CD4-positive, alpha-beta T cell treated with Interleukin-15 for 4 hours (primary cell): ENCODE measurements around the gene HELT.
"Not testable (repeated sequence)": the region's sequence is repeated elsewhere in the genome, so short reads cannot be mapped to it uniquely, and the experiment has no call there.

Source experiments
- DNase-seq: peaks from one replicate; pipeline ENCODE4 v3.0.0-alpha.2; 2020; ENCODE audit warnings: low spot score

The HELT gene

DNA sequence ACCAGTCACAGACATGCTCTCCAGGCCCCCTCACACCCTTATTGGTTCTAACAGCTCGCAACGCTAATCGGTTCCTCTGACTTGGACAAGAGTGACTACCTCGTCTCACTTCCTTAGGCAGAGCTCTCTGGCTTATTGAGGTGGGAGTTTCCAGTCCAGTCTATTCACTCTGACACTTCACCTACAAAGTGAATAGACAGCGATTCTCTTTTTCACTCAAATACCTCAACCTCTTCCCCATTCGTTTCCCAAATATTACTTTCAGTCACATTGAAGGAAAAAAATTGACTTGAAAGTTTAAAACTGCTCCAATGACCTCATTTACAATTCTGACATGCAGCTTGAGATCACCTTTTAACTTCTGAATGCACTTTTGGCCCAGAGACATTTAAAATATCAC lies 17.7 kb downstream of the HELT start:
- DNase-seq, result no peak

DNA sequence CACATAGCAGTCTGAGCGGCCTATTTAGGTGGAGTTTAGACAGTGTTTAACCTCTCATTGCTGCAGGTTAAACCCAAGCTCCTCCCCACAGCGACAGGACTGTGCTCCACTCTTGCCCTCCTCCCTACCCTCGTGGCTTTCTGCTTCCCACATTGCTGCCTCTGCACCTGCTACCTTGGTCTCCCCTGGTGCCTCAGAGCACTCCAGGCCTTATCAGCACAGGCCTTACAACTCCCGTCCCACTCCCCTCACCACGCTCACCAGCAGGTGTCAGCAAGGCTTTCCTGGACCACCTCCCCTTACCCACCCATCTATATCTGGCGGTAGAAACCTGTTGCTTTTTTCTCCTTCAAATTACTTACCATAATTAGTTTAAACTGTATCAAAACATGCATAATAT lies 18.6 kb downstream of the HELT start:
- DNase-seq, result no peak

DNA sequence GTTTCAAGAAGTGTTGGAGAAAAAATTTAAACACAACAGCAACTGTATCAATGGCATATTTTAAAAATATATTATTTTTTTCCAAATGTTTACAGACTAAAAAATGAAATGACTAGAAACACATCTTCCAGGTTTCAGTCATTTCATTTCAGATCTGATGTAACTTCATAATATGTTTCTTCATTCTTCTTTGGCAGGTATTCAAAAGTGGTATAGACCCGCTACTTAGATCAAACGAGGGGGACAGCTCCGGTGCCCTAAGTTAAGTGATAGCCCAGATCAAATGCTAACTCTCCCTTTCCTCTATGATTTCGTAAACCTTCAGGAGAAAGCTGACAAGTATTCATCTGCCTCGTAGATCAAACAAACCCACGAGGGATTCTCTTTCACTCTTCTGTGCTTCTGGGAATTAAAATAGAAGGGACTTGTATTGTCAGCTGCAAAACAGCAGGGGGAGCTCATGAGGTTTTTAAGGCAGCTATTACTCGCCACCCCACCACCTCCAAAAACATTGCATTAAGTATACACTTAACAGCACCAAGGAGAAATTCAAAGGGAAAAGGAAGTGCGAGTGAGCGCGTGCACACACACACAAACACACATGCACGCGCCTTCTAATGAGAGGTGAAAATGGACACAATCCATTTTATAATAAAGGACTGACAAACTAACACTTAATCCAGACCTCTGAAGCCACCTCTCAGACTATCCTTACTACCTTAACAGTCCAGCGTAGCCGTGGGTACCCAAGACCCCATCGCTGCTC lies 21.4 kb downstream of the HELT start:
- DNase-seq, result peak; percentile 57

DNA sequence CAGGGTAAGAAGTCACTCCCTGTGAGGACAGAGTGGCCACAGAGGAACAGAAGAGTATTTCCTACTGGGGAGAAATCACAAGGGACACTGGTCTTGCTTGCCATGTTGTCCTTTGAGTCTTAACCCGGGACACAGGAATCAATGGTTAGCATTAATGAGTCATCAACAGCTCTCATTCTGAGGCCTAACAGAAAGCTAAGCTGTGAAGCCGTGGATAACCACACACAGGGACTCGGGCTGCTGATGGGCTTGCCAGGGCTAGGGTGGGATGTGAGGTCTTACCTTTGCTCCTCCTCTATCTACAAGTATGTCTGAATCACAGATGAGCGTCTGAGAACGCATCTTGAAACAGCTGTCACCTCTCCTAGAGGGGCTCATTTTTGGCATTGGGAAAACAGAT lies 22.2 kb downstream of the HELT start:
- no peak for DNase-seq

DNA sequence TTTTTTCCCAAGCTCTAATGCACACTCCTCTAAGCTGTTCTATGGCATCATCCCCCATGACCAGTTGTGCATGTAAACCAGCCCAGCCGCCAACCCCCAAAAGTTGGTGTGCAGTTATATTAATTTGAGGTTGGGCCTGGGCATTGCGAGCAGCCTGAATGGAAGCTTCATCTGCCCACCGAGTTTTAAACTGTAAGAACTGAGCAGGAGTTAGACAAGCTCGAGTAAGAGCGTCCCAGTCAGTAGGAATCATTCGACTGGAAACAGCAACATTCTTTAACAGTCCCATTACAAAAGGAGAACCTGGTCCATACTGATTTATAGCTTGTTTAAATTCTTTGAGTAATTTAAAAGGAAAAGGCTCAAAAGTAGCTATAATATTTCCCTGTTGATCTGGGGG lies 32.0 kb downstream of the HELT start:
- not testable (repeated sequence) for DNase-seq

DNA sequence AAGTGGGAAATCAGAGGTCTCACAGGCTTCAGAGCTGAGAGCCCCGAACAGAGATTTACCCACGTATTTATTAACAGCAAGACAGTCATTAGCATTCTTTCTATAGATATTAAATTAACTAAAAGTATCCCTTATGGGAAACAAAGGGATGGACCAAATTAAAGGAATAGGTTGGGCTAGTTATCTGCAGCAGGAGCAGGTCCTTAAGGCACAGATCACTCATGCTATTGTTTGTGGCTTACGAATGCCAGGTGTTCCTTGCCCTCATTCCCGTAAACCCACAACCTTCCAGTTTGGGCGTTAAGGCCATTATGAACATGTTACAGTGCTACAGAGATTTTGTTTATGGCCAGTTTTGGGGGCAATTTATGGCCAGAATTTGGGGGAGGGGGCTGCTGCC lies 33.0 kb downstream of the HELT start:
- DNase-seq, result not testable (repeated sequence)

DNA sequence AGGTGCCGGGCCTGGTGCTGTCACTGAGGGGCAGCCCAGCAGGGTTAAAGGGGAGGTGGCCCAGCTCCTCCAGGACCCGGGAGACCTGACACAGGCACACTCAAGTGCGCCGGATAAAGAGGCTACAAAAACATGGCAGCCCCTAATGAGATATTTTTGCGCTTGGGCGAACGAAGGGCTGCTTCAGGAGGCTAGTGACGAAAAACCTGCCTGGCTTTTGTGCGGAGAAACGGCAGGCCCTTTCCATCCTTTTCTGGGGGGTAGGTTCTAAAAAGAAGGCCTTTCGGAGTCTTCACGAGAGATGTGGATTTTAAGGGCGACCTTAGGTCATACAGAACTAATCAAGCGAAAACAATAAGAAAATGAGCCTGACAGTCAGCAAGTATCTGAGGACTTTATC lies 35.5 kb downstream of the HELT start:
- no peak for DNase-seq

DNA sequence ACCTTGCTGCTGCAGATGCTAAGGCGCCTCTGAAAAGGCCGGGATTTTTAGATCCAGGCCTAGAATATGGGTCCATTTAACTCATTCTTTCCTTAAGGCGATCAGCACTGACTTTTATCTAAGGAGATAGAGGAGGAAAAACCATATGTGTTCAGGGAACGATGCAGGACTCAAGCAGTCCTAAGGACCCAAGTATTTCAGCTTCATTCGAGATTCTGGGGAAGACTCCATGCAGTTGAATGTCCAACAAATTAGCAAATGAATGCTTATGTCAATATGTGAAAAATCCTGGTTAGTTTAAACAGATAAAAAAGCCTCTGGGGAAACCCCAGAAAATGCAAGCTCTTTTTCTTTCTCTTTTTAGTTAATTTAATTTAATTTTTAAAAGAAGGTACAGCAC lies 36.0 kb downstream of the HELT start:
- no peak for DNase-seq

DNA sequence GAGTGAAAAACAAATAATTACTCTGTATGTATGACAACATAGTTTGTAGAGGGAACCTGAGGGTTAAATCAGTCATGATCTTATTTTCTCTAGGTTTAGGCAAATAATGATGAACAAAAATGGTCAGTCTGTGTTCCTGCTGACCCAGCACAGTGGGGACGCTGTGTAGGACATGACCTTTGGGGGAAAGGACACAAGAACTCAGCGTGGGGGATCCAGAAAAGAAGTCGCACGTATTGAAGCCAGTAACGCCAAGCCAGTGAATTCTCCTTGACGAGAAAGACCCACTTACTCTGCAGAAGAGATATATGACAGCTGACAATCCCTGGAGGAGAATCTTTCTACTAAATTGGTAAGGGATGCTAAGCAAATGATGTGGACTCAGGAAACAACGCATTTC lies 36.6 kb downstream of the HELT start:
- no peak for DNase-seq

DNA sequence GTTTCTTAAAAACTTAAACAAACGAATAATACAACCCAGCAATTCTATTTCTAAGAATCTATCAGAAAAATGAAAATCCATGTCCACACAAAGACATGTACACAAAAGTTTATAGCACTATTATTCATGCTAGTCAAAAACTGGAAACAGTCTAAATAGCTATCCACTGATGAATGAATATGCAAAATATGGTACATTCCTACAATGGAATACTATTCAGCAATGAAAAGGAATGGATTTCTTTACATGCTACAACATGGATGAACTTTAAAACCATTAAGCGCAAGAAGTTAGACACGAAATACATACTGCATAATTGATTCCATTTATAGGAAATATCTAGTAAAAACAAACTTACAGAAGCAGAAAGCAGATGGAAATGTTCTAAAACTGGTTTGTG lies 43.3 kb downstream of the HELT start:
- DNase-seq, result no peak

DNA sequence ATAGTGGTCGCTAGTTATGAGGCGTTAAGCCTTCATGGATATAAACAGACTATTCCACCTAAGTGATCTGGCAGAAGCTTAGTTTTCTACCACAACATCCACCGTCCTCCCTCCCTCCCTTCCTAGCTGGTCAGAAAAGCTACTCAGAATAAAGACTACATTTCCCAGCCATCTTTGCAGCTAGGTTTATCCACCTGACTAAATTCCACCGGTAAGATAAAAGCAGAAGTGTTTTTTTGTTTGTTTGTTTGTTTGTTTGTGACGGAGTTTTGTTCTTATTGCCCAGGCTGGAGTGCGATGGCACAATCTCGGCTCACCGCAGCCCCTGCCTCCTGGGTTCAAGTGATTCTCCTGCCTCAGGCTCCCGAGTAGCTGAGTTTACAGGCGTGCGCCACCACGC lies 44.3 kb downstream of the HELT start:
- no peak for DNase-seq

DNA sequence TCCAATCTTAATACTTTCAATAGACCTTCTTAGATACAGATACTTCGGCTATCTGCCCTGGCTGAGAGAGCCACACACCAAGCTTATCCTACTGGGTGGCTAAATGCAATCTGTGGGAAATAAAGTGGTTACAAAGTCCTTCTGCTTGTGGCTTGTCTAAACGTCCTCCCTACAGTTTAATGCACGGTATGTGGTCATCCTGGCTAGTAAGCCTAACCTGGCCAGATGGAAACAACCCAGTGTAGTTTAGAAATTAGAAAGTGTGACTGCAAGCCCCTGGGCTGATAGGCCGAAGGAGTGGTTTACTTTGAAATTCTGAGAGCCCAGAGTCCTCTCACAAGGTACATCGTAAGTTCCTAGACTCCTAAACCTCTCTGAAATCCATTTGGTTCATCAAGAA lies 47.9 kb downstream of the HELT start:
- no peak for DNase-seq

DNA sequence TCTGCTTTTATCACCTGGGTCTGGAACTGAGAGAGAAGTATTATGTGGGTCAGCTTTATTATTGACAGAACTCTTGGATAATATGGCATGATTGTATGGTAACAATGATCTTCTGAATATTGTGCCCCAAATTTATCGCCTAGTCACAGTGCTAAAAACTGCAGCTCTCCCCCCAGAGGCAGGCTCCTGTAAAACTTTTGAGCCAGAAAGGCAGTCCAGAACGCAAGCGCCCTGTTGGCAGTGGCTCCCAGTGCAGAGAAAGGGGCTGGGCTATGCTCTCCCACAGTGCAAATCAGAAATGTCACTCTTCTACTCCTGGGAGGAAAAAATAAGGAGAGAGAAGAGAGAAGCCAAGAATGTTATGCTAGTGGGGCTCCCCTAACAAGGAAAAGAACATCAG lies 50.5 kb downstream of the HELT start:
- DNase-seq, result no peak
